ENCODE results near the gene FOXK1.

The FOXK1 gene

GRCh38 chr7:4819560-4820404 lies 137.7 kb downstream of the FOXK1 start:
- no peak for DNase-seq (ENCODE audit: low spot score)

GRCh38 chr7:4820405-4820966 lies 138.4 kb downstream of the FOXK1 start:
- DNase-seq (ENCODE audit: low spot score) = no peak

Data from globus pallidus (tissue), 1 donor.